HG02884 (cell line): ENCODE results near the gene ANGEL1.

Source experiments
- ATAC-seq: cut with Tn5 transposase; IDR thresholded peaks from one replicate; pipeline ENCODE4 v1.9.1; 2021; ENCODE audit warnings: mild to moderate bottlenecking, moderate library complexity; ENCODE audit not compliant: unreplicated experiment

Gene ANGEL1

GRCh38 chr14:76826122-76826521, 13.4 kb upstream of the ANGEL1 start, which contains the start of gene LRRC74A:
Gene LRRC74A, plus strand, starts transcription at chr14:76826408. Its CDS starts 290 bp downstream, at chr14:76826698.
- no peak for ATAC-seq

GRCh38 chr14:76820700-76821099, 8.0 kb upstream of the ANGEL1 start:
- no peak for ATAC-seq

GRCh38 chr14:76814726-76815645, 2.3 kb upstream of the ANGEL1 start:
- no peak for ATAC-seq

DNA sequence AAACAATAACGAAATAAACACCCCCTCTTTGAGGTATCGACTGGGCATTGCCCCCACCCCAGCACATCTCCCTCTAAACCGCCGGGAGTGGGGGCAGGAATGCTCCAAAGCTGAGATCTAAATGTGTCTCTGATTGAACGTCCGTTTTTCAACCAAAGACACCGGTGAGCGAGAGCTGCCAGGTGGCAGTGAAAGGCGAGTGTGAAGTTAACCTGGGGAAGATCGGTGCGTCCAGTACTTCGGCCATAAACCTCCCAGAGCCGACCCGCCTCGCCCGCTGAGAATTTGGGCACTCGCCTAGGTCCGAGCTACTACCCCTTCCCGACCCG, 625 bp downstream of the ANGEL1 start:
- peak; percentile 3 for ATAC-seq

GRCh38 chr14:76811561-76811960, 1.1 kb downstream of the ANGEL1 start:
- no peak for ATAC-seq

GRCh38 chr14:76810953-76811400, 1.7 kb downstream of the ANGEL1 start:
- ATAC-seq: no peak

DNA sequence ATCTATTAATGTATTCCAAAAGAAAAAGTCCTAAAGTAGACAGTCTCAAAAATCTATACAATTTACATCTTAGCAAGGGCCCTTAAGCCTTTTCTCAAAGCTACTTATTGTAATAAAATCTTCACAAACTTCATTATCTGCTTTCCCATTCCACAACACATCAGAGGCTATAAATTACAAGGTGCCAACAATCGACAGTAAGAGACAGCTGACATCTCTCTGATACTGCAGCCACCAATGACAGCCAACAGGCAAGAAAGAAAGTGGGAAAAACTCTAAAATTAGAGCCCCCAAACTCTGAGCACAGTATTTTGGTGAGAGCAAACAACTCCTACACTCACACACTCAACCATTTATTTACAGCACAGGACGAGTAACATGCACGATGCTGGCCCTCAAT, 2.2 kb downstream of the ANGEL1 start:
- ATAC-seq: no peak

DNA sequence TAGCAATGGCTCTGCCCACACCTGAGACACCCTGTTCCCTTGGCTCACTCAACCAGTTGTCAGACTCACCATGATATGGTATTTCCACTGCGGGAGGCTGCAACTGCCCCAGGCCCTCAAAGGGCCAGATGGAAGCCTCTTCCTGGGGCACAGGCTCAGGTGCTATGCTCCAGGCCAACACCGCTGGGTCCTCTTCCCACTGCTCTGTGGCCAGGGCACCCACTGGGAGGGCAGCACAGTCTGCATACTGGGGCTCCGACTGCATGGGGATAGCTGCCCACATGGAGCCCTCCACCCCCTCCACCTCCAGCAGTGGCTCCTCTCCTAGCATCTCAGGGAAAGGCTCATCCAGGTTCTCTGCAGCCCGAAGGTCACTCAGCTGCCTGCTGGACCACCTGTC, 3.7 kb downstream of the ANGEL1 start:
- ATAC-seq: no peak

DNA sequence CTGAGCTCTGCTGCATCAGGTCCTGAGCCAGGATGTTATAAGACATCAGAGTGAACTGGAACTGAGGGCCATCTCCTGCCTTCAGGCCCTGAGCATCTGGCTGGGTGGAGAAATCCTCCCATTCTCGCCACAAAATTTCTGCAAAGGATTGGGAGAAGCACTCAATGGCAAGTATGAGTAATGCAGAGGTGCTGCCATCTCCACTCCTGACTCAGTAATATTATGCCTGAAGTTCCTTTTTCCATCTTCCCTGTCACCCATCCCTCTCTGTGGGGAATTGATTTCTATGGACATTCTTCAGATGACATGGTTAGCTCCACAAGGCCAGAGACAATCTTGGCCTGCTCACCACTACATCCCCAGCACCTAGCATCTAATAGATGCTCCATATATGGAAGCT, 4.7 kb downstream of the ANGEL1 start:
- no peak for ATAC-seq

DNA sequence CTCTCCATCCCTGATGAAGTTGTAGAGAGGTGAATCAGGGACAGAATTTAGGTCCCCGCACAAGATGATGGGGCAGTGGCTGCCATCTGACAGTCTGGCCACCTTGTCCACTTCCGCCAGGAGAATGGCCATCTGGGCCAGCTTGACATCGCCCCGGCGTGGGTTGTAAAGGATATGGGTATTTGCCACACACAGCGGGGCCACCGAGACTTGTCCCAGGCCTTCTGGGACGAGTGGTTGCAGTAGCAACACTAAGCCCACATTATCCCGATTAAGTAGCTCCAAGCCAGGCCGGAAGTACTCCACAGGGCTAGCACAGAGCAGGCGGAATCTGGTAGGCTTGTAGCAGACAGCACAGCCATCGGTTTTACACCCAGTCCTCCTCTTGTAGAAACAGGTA, 6.2 kb downstream of the ANGEL1 start:
- no peak for ATAC-seq

- ATAC-seq: no peak
Observed at GRCh38 chr14:76793956-76794355, 18.7 kb downstream of the ANGEL1 start.

DNA sequence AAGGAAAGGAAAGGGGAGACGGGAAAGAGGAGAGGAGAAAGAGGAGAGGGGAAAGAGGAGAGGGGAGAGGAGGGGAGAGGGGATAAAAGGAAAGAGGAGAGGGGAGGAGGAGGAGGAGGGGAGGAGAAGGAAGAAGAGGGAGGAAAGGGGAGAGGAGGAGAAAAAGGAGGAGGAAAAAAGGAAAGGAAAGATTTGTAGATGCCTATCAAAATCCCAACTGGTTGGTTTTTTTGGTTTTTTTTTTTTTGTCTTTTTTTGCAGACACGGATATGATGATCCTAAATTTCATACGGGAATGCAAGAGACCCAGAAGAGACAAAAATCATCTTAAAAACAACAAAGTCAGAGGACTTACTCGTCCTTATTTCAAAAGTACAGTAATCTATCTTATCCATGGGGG, 19.4 kb downstream of the ANGEL1 start:
- no peak for ATAC-seq

GRCh38 chr14:76792422-76792821, 20.3 kb downstream of the ANGEL1 start:
- ATAC-seq: no peak

GRCh38 chr14:76786601-76787000, 26.1 kb downstream of the ANGEL1 start:
- ATAC-seq: no peak

- ATAC-seq: peak; percentile 78
Observed at GRCh38 chr14:76784881-76785280, 27.8 kb downstream of the ANGEL1 start.

- no peak for ATAC-seq
Observed at GRCh38 chr14:76784266-76784874, 28.3 kb downstream of the ANGEL1 start.

DNA sequence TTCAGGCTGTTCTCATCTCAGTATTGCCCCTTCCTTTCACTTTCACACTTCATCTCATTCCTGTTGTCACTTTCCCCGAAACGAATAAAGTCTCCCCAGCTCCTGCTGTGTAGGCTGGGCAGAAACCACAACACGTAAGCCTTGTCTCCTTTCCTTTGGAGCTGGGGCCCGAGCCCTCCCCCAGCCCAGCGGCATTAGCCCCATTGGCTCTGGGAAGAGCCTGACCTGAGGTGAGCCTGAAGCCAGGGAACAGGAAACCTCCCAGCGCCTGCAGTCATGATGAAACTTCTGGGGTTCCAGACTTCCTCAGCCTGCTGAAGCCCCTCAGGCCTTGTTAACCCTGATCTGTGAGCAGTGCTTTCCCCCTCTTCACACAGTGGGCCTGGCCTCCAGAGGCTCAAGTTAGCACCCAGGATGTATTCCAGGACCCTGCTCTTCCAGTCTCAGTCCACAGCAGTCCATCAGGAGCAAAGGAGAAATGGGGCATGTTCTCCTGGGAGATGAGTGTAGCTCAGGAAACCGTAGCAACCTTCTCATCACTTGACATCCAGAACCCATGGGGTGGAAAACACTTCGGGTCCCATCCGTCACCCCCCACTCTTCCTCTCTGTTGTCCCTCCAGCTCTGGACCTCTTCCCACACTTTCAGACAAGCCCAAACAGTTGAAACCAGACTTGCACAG, 29.7 kb downstream of the ANGEL1 start:
- peak; percentile 46 for ATAC-seq

DNA sequence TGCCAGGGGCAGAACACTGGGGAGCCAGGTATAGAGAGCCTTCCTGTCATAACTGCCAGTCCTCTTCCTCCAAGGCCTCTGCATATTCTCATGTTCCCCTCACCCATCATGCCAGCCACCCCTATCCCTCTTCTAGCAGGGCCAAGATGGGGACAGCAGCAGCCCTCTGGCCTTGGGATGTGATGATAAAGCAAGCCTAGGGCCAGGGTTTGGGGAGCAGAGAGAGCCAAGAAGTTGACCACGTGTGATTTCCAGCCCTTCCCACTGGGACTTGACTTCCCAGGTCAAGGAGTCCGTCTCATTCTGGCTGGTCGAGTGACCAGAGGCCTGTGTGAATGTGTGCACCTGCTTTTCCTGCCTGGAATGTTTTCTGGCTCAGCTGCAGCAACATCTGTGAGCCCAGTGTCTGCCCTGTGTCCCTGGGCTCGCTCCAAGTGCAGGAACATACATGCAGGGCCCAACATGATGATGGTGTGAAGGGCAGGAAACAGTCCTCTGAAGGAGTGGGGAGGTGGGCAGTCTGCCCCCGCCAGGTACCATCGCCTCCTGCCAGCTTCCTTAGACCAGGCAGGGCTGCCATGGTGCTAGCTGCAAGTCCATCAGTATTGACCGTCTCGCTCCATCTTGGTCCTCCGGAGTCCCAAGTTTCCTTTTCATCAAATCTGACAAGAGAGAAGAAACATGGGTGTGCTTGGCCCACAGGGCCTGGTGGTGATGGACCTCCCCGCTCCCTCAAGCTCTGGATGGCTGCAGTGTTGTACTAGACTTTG, 30.4 kb downstream of the ANGEL1 start:
- ATAC-seq: no peak

- no peak for ATAC-seq
Observed at GRCh38 chr14:76781648-76782051, 31.0 kb downstream of the ANGEL1 start.

- ATAC-seq: no peak
Observed at GRCh38 chr14:76780875-76781647, 31.6 kb downstream of the ANGEL1 start.
